ENCODE measurements around the gene CRADD. TPM values are rescaled to one million over a fixed set of nuclear protein-coding genes. Genes with fewer than 3 reads are reported as not detected.

CRADD gene
- total RNA-seq, 2 donors from 2014 or later, result 56.1 to 94.8 TPM

- DNase-seq (ENCODE audit: low spot score), result no peak
- Histone ChIP-seq H3K36me3 (no peaks in the 10 kb centered on the region), H3K27ac (no peak overlapping the region), H3K4me3 (no peak overlapping the region), H3K9me3 (no peaks in the 10 kb centered on the region), H3K27me3 (no peaks in the 10 kb centered on the region), H3K4me1 (peaks cover 0 to 42% of the 10 kb centered on the region in 2 donors)
- no peak for TF ChIP-seq CTCF (IDR thresholded peaks at IDR 0.05)
These were observed 176.7 kb downstream of the CRADD start for GRCh38 chr12:93853698-93854478.

- Histone ChIP-seq H3K4me1 (peaks cover 0 to 38% of the 10 kb centered on the region in 2 donors), H3K27me3 (no peaks in the 10 kb centered on the region), H3K27ac (no peak overlapping the region), H3K4me3 (no peak overlapping the region), H3K9me3 (no peaks in the 10 kb centered on the region), H3K36me3 (no peaks in the 10 kb centered on the region)
- TF ChIP-seq CTCF (IDR thresholded peaks at IDR 0.05), result no peak
- DNase-seq (ENCODE audit: low spot score), result no peak
These were observed 178.1 kb downstream of the CRADD start for GRCh38 chr12:93855261-93855660.

- H3K36me3 ChIP-seq, result no peaks in the 10 kb centered on the region
- DNase-seq (ENCODE audit: low spot score), result no peak
- H3K4me3 ChIP-seq, result no peak overlapping the region
- no peaks in the 10 kb centered on the region for H3K27me3 ChIP-seq
- peaks cover 0 to 38% of the 10 kb centered on the region in 2 donors for H3K4me1 ChIP-seq
- no peaks in the 10 kb centered on the region for H3K9me3 ChIP-seq
- no peak overlapping the region for H3K27ac ChIP-seq
- TF ChIP-seq CTCF (IDR thresholded peaks at IDR 0.05), result no peak
These were observed 179.4 kb downstream of the CRADD start for GRCh38 chr12:93856611-93857010.

- Histone ChIP-seq H3K4me3 (no peak overlapping the region), H3K4me1 (peaks cover 0 to 38% of the 10 kb centered on the region in 2 donors), H3K9me3 (no peaks in the 10 kb centered on the region), H3K27me3 (no peaks in the 10 kb centered on the region), H3K27ac (peak overlapping the region; percentile 46 to 60), H3K36me3 (no peaks in the 10 kb centered on the region)
- TF ChIP-seq CTCF (IDR thresholded peaks at IDR 0.05), result no peak
- no peak for DNase-seq (ENCODE audit: low spot score)
These were observed 180.2 kb downstream of the CRADD start for GRCh38 chr12:93857279-93857938.

GRCh38 chr12:93857991-93858447 lies 180.8 kb downstream of the CRADD start:
- no peak for TF ChIP-seq CTCF (IDR thresholded peaks at IDR 0.05)
- no peak overlapping the region for H3K4me3 ChIP-seq
- H3K27ac ChIP-seq, result peak overlapping the region; percentile 46 to 60
- no peaks in the 10 kb centered on the region for H3K36me3 ChIP-seq
- no peaks in the 10 kb centered on the region for H3K9me3 ChIP-seq
- peaks cover 0 to 38% of the 10 kb centered on the region in 2 donors for H3K4me1 ChIP-seq
- no peaks in the 10 kb centered on the region for H3K27me3 ChIP-seq
- no peak for DNase-seq (ENCODE audit: low spot score)
